ENCODE measurements around the gene SPOCK1.
"Not testable (repeated sequence)": the region's sequence is repeated elsewhere in the genome, so short reads cannot be mapped to it uniquely, and the experiment has no call there.

SPOCK1 gene

DNA sequence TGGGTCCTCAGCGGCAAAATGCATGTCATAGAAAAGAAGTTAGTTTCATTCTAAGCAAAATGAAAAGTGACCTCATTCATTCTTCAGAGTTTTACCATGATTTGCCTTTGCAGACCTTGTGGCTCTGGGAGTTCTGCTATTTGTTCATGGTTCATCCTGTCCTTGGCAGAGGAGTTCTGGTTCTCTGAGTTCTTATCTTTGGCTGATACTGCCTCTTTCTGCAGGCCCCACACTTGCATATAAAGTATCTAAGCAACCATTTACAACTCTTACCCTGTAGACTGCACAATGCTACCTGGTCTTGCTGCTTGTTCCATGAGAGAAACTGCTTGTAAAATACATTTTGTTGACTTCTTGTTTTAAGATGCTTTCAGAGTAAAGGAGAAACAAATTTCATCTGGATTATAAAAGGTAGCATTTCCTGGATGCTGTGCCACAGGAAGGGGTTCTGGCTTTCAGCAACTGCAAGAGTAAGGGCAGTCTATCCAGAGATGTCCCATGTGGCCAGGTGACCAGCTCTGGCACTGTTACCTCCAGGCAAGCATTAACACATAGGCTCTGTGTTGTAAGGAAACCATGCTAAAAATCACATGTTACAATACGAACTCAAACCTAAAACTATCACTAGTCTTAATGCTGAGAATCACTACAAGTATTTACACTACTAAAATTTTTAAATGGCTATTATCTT is 513.2 kb downstream of the SPOCK1 start:
- no peaks in the 10 kb centered on the region for H3K36me3 Mint-ChIP-seq (ENCODE audit: low read depth)
- no peaks in the 10 kb centered on the region for H3K27me3 Mint-ChIP-seq (ENCODE audit: low read depth)
- TF ChIP-seq, protein P1, sequence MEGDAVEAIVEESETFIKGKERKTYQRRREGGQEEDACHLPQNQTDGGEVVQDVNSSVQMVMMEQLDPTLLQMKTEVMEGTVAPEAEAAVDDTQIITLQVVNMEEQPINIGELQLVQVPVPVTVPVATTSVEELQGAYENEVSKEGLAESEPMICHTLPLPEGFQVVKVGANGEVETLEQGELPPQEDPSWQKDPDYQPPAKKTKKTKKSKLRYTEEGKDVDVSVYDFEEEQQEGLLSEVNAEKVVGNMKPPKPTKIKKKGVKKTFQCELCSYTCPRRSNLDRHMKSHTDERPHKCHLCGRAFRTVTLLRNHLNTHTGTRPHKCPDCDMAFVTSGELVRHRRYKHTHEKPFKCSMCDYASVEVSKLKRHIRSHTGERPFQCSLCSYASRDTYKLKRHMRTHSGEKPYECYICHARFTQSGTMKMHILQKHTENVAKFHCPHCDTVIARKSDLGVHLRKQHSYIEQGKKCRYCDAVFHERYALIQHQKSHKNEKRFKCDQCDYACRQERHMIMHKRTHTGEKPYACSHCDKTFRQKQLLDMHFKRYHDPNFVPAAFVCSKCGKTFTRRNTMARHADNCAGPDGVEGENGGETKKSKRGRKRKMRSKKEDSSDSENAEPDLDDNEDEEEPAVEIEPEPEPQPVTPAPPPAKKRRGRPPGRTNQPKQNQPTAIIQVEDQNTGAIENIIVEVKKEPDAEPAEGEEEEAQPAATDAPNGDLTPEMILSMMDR (IDR thresholded peaks at IDR 0.05; ENCODE audit: unreplicated experiment in 3 of 3), result no peak
- no peak overlapping the region for H3K27ac Mint-ChIP-seq
- no peaks in the 10 kb centered on the region for H3K9me3 Mint-ChIP-seq
- no peaks in the 10 kb centered on the region for H3K4me1 Mint-ChIP-seq
- no peak overlapping the region for H3K4me3 Mint-ChIP-seq

DNA sequence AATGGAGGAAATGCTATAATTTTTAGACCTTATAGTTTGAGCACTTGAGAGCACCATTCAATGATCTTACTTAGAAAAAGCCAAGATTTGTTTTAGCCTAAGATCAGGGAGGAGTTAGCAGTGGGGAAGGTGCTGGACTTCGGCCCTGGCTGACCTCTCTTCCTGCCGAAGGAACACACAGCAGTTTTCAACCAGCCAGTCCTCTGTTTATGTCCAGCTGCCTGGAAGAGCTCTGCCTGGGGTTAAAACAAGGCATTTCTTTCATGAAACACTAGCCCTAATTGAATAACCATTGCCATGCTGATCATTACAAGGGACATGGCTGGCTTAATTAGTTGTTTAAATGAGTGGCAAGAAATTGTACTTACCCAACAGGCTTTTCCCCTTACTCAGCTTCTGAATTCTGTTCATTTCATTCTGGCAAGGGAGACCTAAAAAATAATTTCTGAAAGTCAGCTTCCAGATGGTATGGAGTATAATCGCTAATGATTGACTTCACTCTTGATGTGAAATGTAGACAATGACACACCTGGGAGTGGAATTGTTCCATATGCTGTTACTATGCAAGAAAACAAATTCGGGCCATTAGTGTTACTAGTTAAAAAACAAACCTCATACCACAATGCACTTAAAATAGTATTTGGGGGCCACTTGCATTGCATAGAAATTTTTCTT is 514.2 kb downstream of the SPOCK1 start:
- H3K4me3 Mint-ChIP-seq, result no peak overlapping the region
- no peaks in the 10 kb centered on the region for H3K4me1 Mint-ChIP-seq
- TF ChIP-seq, protein P1 (IDR thresholded peaks at IDR 0.05; ENCODE audit: unreplicated experiment in 3 of 3), result no peak
- H3K27ac Mint-ChIP-seq, result no peak overlapping the region
- H3K36me3 Mint-ChIP-seq (ENCODE audit: low read depth), result no peaks in the 10 kb centered on the region
- H3K9me3 Mint-ChIP-seq, result no peaks in the 10 kb centered on the region
- no peaks in the 10 kb centered on the region for H3K27me3 Mint-ChIP-seq (ENCODE audit: low read depth)

DNA sequence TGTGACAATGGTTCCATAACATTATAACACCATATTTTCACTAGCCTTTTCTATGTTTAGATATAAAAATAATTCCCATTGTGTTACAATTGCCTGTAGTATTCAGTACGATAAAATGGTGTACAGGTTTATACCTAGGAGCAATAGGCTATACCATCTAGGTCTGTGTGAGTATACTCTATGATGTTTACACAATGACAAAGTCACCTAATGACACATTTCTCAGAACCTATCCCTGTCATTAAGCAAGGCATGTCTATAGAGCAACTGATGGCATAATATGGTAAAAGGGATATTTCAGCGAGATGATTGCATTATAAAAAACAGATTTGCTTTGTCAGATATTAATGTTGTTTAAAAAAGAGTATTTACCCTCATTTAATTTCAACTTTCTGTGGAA is 517.2 kb downstream of the SPOCK1 start:
- Mint-ChIP-seq H3K4me3 (no peak overlapping the region), H3K9me3 (no peaks in the 10 kb centered on the region), H3K36me3 (ENCODE audit: low read depth) (no peaks in the 10 kb centered on the region), H3K4me1 (no peaks in the 10 kb centered on the region), H3K27me3 (ENCODE audit: low read depth) (no peaks in the 10 kb centered on the region), H3K27ac (no peak overlapping the region)
- TF ChIP-seq, protein P1 (IDR thresholded peaks at IDR 0.05; ENCODE audit: unreplicated experiment in 3 of 3), result no peak

DNA sequence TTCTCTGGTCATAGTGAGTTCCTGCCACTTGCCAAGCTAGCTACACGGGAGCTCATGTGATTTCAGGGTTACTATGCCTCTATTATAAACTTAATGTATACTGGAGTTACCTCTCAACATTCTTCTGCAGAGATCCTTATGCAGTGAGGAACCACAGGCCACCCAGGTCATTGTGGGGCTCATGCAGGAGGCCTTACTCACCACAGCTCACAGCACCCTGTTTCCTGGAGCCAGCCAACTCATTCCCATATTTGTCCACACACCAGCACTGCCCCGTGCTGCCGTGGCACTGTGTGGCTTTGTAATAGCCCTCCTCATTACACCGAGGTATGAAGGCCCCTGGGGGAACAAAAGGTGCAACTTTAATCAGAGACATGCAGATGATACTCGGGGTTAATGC is 520.0 kb downstream of the SPOCK1 start:
- TF ChIP-seq, protein P1 (IDR thresholded peaks at IDR 0.05; ENCODE audit: unreplicated experiment in 3 of 3), result no peak
- Mint-ChIP-seq H3K36me3 (ENCODE audit: low read depth) (no peaks in the 10 kb centered on the region), H3K27me3 (ENCODE audit: low read depth) (no peaks in the 10 kb centered on the region), H3K9me3 (peaks cover under 1% of the 10 kb centered on the region), H3K4me3 (no peak overlapping the region), H3K4me1 (no peaks in the 10 kb centered on the region), H3K27ac (no peak overlapping the region)

DNA sequence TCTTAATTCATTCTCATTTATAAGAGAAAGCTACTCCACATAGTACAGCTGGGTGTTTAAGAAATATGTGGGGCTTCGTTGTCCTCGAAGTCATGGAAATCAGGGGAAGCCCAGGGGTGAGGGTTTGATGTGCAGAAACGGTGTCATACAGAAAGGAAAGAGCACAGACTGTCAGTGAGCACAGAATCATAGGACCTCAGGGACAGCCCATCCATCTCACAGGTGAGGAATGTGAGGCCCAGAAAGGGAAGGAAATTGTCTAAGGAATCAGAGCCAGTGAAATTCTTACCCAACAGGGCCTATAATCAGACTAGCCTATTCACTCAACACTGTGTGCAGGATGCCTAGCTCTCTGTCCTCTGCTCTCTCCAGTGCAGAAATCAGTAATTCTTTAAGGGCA is 535.6 kb downstream of the SPOCK1 start:
- H3K4me1 Mint-ChIP-seq, result no peaks in the 10 kb centered on the region
- H3K27ac Mint-ChIP-seq, result no peak overlapping the region
- TF ChIP-seq, protein P1 (IDR thresholded peaks at IDR 0.05; ENCODE audit: unreplicated experiment in 3 of 3), result no peak
- no peaks in the 10 kb centered on the region for H3K27me3 Mint-ChIP-seq (ENCODE audit: low read depth)
- H3K36me3 Mint-ChIP-seq (ENCODE audit: low read depth), result no peaks in the 10 kb centered on the region
- H3K4me3 Mint-ChIP-seq, result no peak overlapping the region
- H3K9me3 Mint-ChIP-seq, result peaks cover 12% of the 10 kb centered on the region

DNA sequence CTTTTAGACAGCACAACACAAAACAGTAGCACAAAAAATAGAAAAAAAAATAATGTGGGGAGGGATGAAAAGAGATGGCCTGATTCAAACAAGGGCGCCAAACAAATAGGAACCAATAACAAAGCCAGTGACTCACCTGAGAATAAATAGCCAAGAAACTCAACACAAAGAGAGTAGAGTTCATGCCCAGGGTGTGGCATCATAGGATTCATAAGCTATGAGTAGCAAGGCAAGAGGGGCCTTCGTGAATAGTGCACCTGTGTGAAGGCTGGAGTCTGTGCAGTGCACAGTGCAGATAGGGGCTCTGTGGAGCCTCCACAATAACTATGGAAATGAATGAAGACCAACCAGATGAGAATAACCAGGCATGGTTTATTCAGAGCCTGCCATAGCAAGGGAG is 541.7 kb downstream of the SPOCK1 start:
- Mint-ChIP-seq H3K36me3 (ENCODE audit: low read depth) (no peaks in the 10 kb centered on the region), H3K9me3 (peaks cover 14% of the 10 kb centered on the region), H3K4me3 (no peak overlapping the region), H3K4me1 (no peaks in the 10 kb centered on the region), H3K27ac (no peak overlapping the region), H3K27me3 (ENCODE audit: low read depth) (no peaks in the 10 kb centered on the region)
- TF ChIP-seq, protein P1 (IDR thresholded peaks at IDR 0.05; ENCODE audit: unreplicated experiment in 3 of 3), result no peak

DNA sequence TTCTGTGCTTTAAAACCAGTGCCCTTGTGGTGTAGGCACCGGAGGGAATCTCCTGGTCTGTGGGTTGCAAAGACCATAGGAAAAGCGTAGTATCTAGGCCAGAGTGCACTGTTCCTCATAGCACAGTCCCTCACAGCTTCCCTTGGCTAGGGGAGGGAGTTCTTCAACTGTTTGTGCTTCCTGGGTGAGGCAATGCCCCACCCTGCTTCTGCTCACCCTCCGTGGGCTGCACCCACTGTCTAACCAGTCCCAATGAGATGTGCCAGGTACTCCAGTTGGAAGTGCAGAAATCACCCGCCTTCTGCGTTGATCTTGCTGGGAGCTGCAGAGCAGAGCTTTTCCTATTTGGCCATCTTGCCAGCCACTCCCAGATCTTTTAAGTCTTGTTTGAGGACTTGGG is 545.0 kb downstream of the SPOCK1 start:
- not testable (repeated sequence) for H3K4me1 Mint-ChIP-seq; H3K36me3 Mint-ChIP-seq (ENCODE audit: low read depth); H3K27ac Mint-ChIP-seq; H3K4me3 Mint-ChIP-seq; H3K27me3 Mint-ChIP-seq (ENCODE audit: low read depth)
- H3K9me3 Mint-ChIP-seq, result peaks cover 25% of the 10 kb centered on the region

DNA sequence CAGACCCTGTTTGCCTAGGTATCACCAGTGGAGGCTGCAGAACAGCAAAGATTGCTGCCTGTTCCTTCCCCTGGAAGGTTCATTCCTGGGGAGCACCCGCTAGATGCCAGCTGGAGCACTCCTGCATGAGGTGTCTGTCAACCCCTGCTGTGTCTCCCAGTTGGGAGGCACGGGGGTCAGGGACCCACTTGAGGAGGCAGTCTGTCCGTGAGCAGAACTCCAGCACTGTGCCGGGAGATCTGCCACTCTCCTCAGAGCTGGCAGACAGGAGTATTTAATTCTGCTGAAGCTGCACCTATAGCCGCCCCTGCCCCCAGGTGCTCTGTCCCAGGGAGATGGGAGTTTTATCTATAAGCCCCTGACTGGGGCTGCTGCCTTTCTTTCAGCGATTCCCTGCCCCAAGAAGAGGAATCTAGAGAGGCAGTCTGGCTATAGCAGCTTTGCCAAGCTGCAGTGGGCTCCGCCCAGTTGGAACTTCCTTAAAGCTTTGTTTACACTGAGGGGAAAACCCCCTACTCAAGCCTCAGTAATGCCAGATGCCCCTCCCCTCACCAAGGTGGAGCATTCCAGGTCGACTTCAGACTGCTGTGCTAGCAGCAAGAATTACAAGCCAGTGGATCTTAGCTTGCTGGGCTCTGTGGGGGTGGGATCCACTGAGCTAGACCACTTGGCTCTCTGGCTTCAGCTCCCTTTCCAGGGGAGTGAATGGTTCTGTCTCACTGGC is 545.6 kb downstream of the SPOCK1 start:
- H3K36me3 Mint-ChIP-seq (ENCODE audit: low read depth); H3K4me3 Mint-ChIP-seq; H3K27ac Mint-ChIP-seq; H3K27me3 Mint-ChIP-seq (ENCODE audit: low read depth); H3K4me1 Mint-ChIP-seq: not testable (repeated sequence)
- H3K9me3 Mint-ChIP-seq, result peaks cover 31% of the 10 kb centered on the region
